HG03108 (cell line): Measurements from ENCODE around the gene SGMS1.

Experiments
- ATAC-seq: cut with Tn5 transposase; IDR thresholded peaks from one replicate; pipeline ENCODE4 v1.9.1; 2021; ENCODE audit warnings: moderate library complexity; ENCODE audit not compliant: unreplicated experiment

SGMS1 gene

GRCh38 chr10:50324046-50324445 is 299.7 kb downstream of the SGMS1 start:
- ATAC-seq, result no peak

DNA sequence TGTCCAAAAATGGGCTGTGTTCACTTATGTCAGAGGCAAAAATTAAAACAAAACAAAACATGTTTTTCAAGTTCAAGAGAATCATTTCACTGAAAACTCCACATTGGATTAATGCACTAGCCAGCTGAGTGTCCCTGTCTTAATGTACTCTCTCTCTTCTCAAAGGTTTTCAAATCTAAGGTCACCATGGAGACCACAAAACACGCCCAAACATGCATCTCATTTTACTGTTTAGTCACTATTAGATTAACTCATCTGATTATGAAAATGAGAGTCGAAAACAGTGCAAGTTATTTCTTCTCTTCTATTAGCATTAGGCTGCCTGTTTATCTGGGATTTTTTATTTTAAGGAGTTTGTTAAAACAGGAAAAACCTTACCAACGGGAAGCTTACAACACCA is 301.7 kb downstream of the SGMS1 start:
- no peak for ATAC-seq

DNA sequence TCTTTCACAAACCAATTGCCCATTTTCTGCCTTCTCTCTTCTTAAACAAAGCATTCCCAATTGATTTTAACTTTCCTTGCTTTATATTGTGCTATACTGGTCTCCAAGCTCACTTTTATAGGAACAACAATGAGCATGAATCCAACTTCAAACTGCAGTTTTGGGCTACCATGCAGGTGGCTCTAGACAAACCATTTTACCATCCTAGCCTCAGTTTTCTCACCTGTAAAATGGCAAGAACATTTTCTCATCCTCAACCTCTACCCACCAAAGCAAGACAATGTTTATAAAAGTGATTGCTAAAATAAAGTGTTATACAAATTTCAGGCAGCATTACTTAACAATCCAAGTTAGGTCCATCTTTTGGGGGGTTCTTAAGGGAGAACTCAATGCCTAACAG is 305.6 kb downstream of the SGMS1 start:
- ATAC-seq, result no peak

GRCh38 chr10:50316695-50317648 is 306.8 kb downstream of the SGMS1 start:
- ATAC-seq, result no peak

GRCh38 chr10:50316174-50316573 is 307.6 kb downstream of the SGMS1 start:
- ATAC-seq, result no peak

DNA sequence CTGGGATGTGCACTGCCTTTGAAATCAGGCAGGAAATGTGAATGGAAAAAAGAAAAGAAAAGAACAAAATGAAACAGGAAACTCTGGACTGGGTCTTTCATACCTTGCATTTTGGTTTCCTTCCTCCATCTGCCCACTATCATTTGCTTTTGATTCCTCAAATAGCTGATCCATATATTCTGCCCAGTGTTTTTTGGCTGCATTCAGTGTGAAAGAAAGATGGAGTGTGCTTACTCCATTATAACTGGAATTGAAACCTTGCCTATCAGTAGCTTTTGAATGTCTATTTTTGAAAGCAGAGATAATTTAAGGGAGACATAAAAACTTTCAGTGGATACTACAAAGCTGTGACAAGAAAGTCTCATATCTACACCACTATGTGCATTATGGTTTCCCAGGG is 308.3 kb downstream of the SGMS1 start:
- ATAC-seq, result no peak

- ATAC-seq, result no peak
These were observed 309.3 kb downstream of the SGMS1 start for GRCh38 chr10:50314169-50315071.

GRCh38 chr10:50312464-50313437 is 311.0 kb downstream of the SGMS1 start:
- no peak for ATAC-seq

DNA sequence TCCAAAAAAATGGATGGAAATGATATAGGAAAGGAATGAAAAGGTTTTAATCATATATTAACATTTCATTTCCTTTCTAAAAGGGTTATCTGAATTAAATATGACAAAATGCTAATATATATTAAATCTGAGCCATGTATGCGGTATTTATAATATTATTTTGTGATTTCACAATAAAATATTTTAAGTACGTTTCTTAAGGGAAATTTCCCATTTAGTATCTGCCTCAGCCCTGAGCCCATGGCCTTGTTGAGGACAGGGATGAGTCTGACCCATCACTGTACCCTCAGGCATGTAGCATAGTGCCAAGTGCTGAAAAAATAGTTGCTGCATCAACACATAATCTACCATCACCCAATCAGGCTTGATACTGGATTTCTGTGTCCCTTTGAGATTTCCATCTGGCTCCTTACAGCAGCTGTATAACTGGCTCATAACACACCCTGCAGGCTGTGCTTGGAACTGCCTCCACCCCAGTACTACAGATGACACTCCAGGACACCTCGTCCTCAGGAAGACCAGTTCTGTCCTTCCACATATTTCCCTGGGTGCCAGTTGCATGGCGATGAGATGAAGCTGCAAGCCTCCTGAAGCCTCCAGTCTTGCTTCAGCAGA is 313.1 kb downstream of the SGMS1 start:
- no peak for ATAC-seq

GRCh38 chr10:50309342-50309741 is 314.4 kb downstream of the SGMS1 start:
- no peak for ATAC-seq

DNA sequence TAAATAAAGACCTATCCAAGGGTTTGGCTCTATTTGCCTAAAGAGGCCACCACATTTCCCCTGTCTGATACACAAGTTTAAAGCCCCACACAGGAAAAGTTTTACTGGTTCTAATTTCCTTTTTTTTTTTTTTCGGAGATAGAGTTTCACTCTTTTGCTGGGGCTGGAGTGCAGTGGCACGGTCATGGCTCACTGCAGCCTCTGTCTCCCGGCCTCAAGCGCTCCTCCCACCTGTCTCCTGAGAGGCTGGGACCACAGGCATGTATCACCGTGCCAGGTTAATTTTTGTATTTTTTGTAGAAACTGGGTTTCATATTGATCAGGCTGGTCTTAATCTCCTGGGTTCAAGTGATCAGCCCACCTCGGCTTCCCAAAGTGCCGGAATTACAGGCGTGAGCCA is 319.1 kb downstream of the SGMS1 start:
- no peak for ATAC-seq

DNA sequence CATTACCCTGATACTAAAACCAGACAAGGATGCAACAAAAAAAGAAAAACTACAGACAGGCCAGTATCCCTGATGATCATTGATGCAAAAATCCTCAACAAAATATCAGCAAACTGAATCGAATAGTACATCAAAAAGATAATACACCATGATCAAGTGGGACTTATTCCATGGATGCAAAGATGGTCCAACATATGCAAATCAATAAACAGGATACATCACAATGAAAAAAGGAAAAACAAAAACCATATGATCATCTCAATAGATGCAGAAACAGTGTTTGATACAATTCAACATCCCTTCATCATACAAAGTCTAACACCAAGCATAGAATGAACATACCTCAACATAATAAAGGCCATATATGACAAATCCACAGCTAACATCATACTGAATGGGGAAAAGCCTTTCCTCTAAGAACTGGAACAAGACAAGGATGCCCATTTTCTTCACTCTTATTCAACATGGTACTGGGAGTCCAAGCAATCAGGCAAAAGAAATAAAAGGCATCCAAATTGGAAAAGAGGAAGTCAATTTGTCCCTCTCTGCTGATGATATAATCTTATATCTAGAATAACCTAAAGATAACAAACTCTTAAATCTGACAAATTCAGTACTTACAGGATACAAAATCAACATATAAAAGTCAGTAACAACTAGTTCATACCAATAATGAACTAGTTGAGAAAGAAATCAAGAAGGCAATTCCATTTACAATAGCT is 323.6 kb downstream of the SGMS1 start:
- ATAC-seq, result no peak

- no peak for ATAC-seq
These were observed 328.4 kb downstream of the SGMS1 start for GRCh38 chr10:50295367-50295766.

- ATAC-seq, result no peak
These were observed 329.2 kb downstream of the SGMS1 start for GRCh38 chr10:50294582-50294981.

- ATAC-seq, result no peak
These were observed 330.0 kb downstream of the SGMS1 start for GRCh38 chr10:50293513-50294313.

DNA sequence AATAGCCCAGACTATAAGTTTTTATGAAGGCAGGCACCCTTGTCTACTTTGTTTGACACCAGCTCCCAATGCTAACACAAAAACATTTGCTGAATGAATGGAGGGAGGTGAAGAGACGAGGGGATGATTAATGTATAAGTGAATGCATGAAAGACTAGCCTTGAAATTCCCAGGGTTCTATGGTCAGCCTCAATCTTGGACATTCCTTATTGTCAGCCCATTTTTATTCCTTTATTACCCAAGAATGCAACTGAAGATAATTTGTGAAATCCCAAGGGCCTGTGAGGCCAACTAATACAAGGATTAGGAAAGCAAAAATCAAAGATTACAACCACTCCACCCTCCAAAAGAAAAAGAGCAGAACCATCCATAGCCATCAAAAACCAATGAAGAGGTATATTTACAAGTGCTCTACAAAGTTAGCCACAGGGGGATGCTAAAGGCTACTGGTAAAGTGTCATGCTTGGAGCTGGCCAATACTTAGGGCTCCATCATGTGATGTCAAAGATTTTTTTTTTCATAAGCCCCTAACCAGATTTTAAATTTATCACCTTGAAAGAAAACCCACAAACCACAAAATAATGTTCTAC is 332.4 kb downstream of the SGMS1 start:
- ATAC-seq, result no peak

DNA sequence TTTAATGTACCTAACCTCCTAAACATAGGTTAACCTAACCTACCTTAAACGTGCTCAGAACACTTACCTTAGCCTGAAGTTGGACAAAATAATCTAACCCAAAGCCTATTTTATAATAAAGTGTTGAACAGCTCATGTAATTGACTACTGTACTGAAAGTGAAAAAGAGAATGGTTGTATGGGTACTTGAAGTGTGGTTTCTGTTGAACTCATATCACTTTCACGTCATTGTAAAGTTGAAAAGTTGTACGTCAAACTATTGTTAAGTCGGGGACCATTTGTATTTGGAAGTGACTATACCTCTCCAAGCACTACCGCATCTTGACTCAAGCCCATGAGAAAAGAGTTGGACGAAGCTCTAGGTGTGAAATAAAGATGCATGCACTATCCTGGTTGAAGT is 334.6 kb downstream of the SGMS1 start:
- no peak for ATAC-seq
